IPS DF 6.9 (cell line): ENCODE measurements around the gene TXNDC12.

ENCODE experiments used
- DNase-seq: peaks from one replicate; pipeline ENCODE4 v3.0.0-alpha.2; 2013; ENCODE audit warnings: low read depth, low spot score
- H3K27ac ChIP-seq: one replicate; pipeline ENCODE4 v1.5.1; 2013; ENCODE audit warnings: low read length, control low read depth
- H3K27me3 ChIP-seq: 2 replicates; pipeline ENCODE4 v1.6.1; 2013; ENCODE audit warnings: mild to moderate bottlenecking, low read length; ENCODE audit not compliant: control insufficient read depth, insufficient read depth
- H3K36me3 ChIP-seq: 2 replicates; pipeline ENCODE4 v1.6.1; 2013; ENCODE audit warnings: low read length; ENCODE audit not compliant: control insufficient read depth, insufficient read depth
- H3K4me1 ChIP-seq: 2 replicates; pipeline ENCODE4 v1.6.1; 2013; ENCODE audit warnings: low read length; ENCODE audit not compliant: control insufficient read depth, insufficient read depth
- H3K4me3 ChIP-seq: 2 replicates; pipeline ENCODE4 v1.5.1; 2013; ENCODE audit warnings: mild to moderate bottlenecking, low read length
- H3K9me3 ChIP-seq: 2 replicates; pipeline ENCODE4 v1.6.1; 2013; ENCODE audit warnings: low read length, inconsistent platforms; ENCODE audit not compliant: control insufficient read depth, insufficient read depth
- WGBS: extraction: QIAGEN DNeasy Blood & Tissue Kit; methylation state at CpG from one replicate; pipeline ENCODE4 v1.1.7; 2013; ENCODE audit warnings: mixed read lengths, missing lambda C conversion rate; ENCODE audit not compliant: insufficient read length, insufficient coverage; 5-methylcytosine and 5-hydroxymethylcytosine counted together

Gene TXNDC12

GRCh38 chr1:51976846-51977602 is 78.0 kb downstream of the TXNDC12 start:
- H3K36me3 ChIP-seq = peaks cover 4% of the 10 kb centered on the region; the same call in 1 of the 2 replicates
- DNase-seq = no peak
- WGBS = no CpG with 5 or more reads among the region's 12 CpGs
- no peaks in the 10 kb centered on the region for H3K9me3 ChIP-seq
- no peaks in the 10 kb centered on the region for H3K4me1 ChIP-seq
- no peak overlapping the region for H3K27ac ChIP-seq
- no peak overlapping the region for H3K4me3 ChIP-seq
- H3K27me3 ChIP-seq = no peaks in the 10 kb centered on the region

- no CpG with 5 or more reads among the region's 1 CpG for WGBS
- H3K4me3 ChIP-seq = no peak overlapping the region
- H3K9me3 ChIP-seq = no peaks in the 10 kb centered on the region
- no peak for DNase-seq
- no peaks in the 10 kb centered on the region for H3K27me3 ChIP-seq
- H3K36me3 ChIP-seq = peaks cover 4% of the 10 kb centered on the region; the same call in 1 of the 2 replicates
- H3K4me1 ChIP-seq = no peaks in the 10 kb centered on the region
- no peak overlapping the region for H3K27ac ChIP-seq
These were observed 81.2 kb downstream of the TXNDC12 start for GRCh38 chr1:51973587-51974474.
